HK-2 (cell line): ENCODE results near the gene CHD8.
"Not testable (repeated sequence)": the region's sequence is repeated elsewhere in the genome, so short reads cannot be mapped to it uniquely, and the experiment has no call there.

ENCODE experiments used
- DNase-seq: peaks from one replicate; pipeline ENCODE4 v3.0.0-alpha.2; 2018; ENCODE audit not compliant: unreplicated experiment

Gene CHD8, protein sequence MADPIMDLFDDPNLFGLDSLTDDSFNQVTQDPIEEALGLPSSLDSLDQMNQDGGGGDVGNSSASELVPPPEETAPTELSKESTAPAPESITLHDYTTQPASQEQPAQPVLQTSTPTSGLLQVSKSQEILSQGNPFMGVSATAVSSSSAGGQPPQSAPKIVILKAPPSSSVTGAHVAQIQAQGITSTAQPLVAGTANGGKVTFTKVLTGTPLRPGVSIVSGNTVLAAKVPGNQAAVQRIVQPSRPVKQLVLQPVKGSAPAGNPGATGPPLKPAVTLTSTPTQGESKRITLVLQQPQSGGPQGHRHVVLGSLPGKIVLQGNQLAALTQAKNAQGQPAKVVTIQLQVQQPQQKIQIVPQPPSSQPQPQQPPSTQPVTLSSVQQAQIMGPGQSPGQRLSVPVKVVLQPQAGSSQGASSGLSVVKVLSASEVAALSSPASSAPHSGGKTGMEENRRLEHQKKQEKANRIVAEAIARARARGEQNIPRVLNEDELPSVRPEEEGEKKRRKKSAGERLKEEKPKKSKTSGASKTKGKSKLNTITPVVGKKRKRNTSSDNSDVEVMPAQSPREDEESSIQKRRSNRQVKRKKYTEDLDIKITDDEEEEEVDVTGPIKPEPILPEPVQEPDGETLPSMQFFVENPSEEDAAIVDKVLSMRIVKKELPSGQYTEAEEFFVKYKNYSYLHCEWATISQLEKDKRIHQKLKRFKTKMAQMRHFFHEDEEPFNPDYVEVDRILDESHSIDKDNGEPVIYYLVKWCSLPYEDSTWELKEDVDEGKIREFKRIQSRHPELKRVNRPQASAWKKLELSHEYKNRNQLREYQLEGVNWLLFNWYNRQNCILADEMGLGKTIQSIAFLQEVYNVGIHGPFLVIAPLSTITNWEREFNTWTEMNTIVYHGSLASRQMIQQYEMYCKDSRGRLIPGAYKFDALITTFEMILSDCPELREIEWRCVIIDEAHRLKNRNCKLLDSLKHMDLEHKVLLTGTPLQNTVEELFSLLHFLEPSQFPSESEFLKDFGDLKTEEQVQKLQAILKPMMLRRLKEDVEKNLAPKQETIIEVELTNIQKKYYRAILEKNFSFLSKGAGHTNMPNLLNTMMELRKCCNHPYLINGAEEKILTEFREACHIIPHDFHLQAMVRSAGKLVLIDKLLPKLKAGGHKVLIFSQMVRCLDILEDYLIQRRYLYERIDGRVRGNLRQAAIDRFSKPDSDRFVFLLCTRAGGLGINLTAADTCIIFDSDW (N-terminal part only)

GRCh38 chr14:21455912-21456667 lies at the start of gene CHD8:
TSS of gene CHD8 (minus strand) at chr14:21456123. CDS start at chr14:21431643, 24,480 bp downstream.
- peak; percentile 99 for DNase-seq

- DNase-seq, result no peak
Observed at GRCh38 chr14:21505012-21505553, 49.2 kb upstream of the CHD8 start.

GRCh38 chr14:21503376-21503775 lies 47.5 kb upstream of the CHD8 start:
- no peak for DNase-seq

DNA sequence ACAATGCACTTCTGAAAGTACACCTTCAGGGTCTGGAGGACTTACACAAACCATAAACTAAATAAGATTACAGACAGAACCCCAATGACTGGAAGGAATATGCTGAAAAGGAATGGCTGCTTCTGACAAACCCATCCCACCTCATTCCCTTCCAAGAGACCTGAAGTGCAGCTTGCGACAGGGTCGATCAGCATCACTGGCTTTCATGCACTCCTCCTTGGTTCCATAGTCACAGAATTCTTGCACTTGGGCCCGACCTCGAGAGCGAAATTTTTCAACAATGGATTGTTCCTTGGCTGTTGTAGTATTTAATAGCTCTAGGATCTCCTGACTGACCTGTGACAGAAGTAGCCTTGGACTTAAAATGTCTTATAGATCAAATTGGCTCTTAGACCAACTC lies 45.6 kb upstream of the CHD8 start:
- DNase-seq, result no peak

- DNase-seq, result no peak
Observed at GRCh38 chr14:21498540-21499526, 42.9 kb upstream of the CHD8 start.

DNA sequence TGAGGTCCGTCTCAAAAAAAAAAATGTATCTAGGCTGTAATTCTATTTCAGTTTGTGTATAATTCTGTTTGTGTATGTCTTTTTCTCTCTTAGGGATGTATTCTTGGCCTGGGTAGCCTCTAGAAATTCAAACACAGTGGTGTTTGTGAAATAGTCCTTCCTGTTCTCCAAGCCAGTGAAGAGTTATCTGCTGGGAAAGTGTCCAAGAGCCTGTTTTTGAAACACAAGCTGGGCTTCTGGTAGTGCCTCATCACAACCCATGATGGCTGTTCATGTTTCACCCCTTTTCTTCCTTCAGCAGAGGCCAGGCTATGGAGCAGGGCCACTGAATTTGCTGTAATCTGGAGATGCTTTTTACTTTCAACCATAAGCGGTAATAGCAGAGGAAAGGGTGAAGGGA lies 40.5 kb upstream of the CHD8 start:
- no peak for DNase-seq

DNA sequence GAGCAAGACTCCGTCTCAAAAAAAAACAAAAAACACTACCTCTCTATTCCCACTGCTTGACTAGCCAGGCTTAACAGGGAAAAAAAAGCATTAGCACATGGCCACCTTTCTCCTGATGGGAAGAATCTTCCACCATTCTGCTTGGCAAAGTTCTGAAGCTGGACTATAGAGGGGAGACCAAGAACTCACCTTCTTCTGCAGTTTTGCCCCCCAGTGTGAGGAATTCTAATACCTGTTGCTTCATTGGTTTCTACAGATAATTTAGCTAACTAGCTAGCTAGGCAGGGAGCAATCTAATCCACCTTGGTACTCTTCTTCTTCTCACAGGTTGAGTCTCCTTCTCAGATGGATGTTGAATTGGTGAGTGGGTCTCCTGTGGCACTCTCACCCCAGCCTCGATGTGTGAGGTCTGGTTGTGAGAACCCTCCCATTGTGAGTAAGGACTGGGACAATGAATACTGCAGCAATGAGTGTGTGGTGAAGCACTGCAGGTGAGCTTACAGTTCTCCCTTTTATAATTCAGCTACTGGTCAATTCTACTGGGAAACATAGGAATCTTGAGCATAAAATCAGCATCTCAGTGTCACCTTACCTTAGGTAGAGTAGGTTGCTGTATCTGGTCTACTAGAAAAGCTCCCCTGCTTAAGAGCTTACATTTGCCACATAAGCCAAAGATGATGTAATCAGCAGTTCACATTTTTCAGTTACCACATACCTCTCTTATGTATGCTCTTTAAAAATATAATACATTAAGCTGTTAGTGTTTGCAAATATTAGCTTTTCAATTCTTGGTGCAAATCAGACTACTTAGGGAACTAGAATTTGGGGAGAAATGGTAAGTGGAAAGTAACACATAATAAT lies 39.2 kb upstream of the CHD8 start:
- no peak for DNase-seq

DNA sequence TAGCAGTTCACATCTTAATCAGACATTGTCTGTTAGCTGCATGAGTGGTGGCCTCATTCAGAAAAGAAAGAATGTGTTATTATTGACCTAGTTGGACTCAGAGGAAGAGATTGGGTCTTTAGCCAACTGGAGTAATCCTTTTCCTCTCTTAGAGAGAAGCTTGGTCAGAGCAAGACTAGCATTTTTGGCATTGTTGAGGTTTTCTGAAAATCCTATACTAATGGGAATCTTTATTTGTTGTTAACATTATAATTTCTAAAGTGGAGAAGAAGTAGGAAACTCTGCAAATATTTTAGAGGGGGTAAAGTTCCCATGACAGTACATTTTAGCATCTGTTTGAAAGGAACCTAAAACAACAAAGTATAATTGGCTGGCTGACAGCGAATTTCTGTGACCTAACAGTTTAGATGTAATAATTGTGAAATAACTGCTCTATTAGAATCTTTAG lies 30.7 kb upstream of the CHD8 start:
- DNase-seq, result no peak

- peak; percentile 96 for DNase-seq
Observed at GRCh38 chr14:21476925-21477681, 21.2 kb upstream of the CHD8 start, which contains the start of the genes RAB2B and TOX4. TSS of gene RAB2B (minus strand) at chr14:21476959. CDS start at chr14:21476872, 87 bp downstream. TSS of gene TOX4 (plus strand) at chr14:21477195. CDS start at chr14:21477279, 84 bp downstream.

GRCh38 chr14:21476523-21476924 lies 20.6 kb upstream of the CHD8 start:
- DNase-seq, result peak; percentile 82

DNA sequence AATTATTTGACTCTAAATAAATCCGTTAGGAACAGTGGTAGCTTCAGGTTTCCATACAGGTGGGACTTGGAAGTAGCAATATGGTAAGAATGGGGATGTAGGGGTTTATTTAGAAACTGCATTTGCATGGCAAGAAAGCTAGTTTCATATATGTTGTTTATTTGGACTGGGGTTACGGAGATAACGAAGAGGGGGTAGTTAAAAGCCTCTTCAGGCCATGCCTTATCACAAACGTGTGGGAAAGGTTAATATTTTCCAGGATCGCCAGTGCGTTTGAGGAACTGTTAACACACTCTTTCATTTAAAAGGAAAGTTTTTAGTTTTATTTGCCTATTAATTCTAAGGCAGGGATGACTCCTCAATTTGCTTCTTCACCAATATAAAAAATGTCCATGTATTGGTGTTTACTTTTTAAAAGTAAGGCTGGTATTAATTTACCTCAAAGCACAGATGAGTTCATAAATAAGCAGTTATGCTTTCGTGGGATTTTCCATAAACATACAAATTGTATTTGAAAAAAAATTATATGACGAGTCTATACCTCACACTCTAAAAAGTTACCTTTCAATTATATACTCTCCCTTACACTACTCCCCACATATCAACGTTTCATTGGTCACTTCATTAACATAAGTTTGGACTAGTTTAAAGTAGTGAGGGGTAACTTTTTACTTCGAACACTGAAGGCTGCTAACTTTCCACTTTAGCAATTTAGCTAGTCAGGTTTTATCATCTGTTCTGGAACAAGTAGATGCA lies 20.0 kb upstream of the CHD8 start:
- DNase-seq, result no peak

DNA sequence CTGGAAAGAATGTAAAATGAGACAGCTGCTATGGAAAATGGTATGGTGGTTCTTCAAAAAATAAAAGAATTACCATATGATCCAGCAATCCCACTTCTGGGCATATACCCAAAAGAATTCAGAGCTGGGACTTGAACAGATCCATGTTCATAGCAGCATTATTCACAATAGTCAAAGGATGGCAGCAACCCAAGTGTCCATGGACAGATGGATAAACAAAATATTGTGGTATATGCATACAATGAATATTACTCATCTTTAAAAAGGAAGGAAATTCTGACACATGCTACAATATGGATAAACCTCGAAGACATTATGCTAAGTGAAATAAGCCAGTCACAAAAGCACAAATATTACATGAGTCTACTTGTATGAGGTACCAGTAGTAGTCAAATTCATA lies 11.7 kb upstream of the CHD8 start:
- no peak for DNase-seq

GRCh38 chr14:21455592-21455911 lies 371 bp downstream of the CHD8 start:
- no peak for DNase-seq

DNA sequence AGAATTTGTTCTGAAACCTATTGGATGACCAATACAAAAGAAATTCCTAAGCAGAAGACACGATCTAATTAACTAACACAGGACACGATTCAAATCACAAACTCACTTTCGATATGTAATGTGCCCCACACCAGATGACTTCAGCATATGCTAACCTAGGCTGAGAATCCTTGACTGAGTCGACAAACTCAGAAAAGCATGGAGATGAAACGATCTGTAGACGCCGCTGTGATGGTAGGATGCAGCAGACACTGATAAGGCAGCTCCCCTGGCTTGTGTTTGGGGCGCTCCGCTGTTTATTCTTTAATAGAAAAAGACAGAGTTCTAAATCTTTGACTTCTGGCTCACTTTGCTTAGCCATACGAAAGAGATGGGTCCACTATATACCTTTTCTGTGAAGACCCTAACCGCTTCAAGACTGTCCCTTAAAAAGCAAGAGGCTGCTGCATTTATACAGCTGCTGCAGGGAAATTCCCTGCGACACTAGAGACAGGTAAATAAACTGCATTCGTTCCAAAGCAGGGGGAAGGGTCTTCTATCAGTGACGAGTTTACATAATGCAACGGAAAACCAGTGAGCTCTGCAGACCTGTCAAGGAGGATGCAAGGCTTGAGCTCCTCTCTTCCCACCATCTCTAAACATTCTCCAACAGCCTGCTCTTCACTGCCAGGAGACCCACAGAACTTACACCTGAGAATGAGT lies 929 bp downstream of the CHD8 start:
- DNase-seq, result no peak

DNA sequence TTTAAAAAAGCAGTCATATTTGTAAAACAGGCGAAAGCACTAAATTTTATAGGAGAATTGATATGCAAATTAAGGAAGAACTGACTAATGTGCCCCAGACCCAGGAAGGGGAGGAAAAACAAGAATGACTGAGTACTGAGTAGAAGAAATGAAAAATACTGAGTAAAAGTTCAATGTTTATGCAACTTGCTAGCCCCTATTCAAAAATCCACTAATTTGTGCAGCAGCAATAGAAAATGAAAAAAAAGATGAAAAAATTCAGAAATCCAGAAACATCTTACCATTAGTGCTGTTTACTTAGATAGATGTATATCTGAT lies 6.1 kb downstream of the CHD8 start:
- DNase-seq, result no peak

DNA sequence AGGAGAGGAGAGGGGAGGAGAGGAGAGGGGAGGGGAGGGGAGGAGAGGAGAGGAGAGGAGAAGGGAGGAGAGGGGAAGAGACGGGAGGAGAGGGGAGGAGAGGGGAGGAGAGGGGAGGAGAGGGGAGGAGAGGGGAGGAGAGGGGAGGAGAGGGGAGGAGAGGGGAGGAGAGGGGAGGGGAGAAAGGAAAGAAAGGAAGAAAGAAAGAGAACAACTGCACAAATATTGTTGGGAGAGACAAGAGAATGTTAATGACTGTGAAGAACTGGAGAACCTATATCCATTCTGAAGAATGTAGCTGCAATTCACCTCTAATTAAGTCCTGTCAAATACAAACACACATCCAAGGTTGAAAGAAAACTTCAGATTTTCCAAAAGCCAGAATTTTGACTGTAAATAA lies 13.3 kb downstream of the CHD8 start:
- not testable (repeated sequence) for DNase-seq

DNA sequence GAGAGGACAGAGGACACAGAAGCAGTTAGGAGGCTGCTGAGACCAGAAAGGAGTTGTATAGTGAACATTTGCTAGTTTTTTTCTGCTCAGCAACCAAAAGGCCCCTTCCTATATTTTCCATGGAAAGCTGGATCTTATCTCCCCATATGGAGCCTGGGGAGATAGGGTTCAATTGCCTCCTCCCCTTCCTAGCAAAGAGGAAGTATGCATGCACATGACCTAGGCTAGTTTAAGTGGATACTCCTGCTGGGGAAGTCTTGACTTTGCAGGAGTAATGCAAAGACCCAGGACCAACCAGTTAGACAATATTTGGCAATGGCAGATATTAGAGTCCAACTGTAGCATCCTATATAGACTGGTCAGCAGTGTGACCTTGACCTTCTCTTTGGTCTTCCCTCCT lies 15.1 kb downstream of the CHD8 start:
- DNase-seq, result no peak
